ENCODE data around the gene CAMTA1.

DNA sequence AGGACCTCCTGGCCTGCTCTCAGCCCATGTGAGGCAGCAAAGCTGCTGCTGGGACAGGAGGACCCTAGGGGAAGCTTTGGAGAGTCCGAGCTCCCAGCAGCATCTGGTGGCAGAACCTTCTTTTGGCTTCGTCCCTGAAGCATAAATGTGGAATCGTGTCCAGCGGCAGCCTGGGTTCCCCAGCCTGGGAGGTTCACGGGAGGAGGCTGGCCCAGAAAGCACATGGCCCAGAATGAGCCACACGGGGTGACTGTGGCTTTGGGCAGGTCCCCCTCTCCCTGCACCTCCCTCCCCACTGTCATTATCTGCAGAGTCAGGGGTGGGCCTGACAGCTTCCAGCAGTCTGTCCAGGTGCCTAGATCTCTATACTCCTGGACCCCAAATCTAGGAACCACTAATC, 667.8 kb downstream of the CAMTA1 start:
- no peak for TF ChIP-seq EZH2 (IDR thresholded peaks at IDR 0.05; ENCODE audit: borderline replicate concordance)
- TF ChIP-seq, protein P1, sequence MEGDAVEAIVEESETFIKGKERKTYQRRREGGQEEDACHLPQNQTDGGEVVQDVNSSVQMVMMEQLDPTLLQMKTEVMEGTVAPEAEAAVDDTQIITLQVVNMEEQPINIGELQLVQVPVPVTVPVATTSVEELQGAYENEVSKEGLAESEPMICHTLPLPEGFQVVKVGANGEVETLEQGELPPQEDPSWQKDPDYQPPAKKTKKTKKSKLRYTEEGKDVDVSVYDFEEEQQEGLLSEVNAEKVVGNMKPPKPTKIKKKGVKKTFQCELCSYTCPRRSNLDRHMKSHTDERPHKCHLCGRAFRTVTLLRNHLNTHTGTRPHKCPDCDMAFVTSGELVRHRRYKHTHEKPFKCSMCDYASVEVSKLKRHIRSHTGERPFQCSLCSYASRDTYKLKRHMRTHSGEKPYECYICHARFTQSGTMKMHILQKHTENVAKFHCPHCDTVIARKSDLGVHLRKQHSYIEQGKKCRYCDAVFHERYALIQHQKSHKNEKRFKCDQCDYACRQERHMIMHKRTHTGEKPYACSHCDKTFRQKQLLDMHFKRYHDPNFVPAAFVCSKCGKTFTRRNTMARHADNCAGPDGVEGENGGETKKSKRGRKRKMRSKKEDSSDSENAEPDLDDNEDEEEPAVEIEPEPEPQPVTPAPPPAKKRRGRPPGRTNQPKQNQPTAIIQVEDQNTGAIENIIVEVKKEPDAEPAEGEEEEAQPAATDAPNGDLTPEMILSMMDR (IDR thresholded peaks at IDR 0.05; ENCODE audit: poor library complexity): no peak

Data from hepatocyte (in vitro differentiated cells).